HG03460 (cell line): Measurements from ENCODE around the gene AMBRA1.

Experiments used
- ATAC-seq: cut with Tn5 transposase; IDR thresholded peaks from one replicate; pipeline ENCODE4 v1.9.1; 2021; ENCODE audit not compliant: unreplicated experiment

Gene AMBRA1

DNA sequence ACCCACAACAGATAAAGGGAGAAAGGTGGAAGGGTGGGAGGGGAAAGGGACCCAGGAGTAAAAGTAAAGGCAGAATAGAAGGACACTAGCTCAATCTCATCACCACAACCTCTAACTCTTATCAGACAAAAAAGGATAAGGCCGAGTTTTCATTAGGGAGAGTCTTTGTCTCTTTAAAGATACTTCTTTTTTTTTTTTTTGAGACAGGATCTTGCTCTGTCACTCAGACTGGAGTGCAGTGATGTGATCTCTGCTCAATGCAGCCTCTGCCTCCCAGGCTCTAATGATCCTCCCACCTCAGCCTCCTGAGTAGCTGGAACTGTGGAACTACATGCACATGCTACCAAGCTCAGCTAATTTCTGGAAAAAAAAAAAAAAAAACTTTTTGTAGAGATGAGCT is 116.7 kb downstream of the AMBRA1 start:
- no peak for ATAC-seq

- no peak for ATAC-seq
Measured at GRCh38 chr11:46475926-46476545, 117.8 kb downstream of the AMBRA1 start.

- ATAC-seq = no peak
Measured at GRCh38 chr11:46475051-46475925, 118.5 kb downstream of the AMBRA1 start.

DNA sequence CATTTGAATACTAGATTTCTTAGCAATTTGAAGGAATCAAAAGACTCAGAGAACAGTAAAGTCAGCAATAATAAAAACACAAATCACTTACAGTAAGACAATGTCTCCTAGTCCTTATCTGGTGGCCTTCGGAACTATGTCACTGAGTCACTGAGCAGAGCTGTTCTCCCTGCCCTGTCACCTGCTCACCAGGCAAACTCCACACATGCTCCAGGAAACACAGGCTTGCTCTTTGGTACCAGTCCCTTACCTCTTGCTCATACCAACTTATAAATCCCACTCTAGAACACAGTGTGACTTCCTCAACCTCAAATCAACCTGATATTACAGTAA is 121.2 kb downstream of the AMBRA1 start:
- no peak for ATAC-seq

DNA sequence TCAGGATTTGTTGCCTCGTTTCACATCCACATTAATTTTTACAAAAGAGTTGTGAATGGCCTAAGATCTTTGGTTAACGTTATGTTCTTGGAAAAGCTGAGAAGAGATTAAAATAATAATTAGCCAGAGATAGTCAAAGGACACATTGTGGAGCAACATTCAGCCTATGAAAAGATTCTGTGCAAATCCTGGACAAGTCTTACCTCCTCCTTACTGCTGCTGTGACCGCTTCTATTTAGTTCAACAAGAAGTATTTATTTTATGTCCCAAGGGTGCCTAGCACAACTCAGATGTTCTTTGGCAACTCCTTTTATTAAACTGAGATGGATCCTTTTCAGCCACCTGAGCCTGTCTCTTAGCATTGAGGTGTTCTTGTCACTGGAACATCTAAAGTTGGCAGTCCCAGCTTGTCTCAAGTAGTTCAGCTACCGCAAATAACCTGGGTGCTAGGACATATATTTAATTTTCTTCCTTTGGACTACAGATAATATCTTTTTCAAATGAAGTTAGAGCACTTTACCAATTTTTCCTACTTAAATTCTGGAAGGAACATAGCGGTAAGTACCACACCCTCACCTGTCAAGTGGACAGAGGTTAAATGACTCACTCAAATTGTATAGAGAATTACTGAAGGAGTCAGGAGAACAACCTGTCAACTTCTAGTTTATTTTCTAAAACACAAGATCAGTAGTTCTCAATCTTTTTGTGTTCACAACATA is 121.7 kb downstream of the AMBRA1 start:
- no peak for ATAC-seq

- no peak for ATAC-seq
Measured at GRCh38 chr11:46469926-46470325, 123.9 kb downstream of the AMBRA1 start.

DNA sequence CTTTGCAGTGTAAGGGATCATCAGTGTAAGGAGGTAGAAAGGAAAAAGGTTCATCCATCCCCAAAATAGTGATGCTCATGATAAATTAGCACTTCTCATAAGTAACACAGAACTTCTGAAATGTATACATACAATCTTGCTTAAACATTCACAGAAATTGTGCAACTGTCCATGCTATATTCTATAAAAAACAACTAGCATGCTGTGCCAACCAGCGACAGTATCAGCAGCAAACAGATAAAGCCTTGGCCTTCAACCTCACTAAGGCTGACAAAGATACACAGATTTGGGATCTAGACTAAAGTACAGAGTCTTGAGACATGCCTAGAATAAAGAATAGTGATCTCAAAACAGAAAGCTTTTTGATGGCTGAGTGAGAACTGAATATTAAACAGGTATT is 128.1 kb downstream of the AMBRA1 start:
- no peak for ATAC-seq

DNA sequence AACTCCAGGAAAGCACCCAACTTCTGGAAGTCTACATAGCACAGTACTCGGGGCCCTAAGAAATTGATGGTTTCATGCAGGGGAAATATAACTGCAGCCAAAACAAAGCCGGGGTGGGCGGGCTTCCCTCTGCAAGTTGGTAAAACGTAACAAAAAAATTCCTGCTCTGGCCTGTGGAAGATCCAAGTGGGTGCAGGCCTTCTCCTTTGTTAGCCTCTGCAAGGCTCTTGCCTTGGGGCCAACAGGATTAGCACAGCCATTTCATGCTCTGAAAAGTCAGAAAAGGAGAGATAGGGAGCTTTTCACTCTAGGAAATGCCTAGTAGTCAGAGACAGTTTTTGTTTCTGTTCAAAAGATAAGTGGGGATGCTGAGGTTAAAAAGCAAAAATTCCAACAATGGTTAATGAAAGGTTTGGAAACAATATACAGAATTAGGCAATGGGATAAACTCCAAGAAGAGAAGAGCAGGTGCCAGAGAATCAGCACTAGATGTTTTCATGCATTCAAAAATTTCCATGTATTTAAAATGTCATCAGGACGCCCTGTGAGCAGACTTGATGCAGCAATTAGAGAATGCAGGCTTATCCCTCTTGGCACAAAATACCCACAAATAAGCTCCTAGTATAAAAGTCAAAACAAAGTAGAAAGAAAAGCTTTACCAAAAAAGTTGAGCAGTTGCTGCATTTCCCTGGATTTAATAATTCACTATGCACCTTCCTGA is 130.0 kb downstream of the AMBRA1 start:
- ATAC-seq = no peak

DNA sequence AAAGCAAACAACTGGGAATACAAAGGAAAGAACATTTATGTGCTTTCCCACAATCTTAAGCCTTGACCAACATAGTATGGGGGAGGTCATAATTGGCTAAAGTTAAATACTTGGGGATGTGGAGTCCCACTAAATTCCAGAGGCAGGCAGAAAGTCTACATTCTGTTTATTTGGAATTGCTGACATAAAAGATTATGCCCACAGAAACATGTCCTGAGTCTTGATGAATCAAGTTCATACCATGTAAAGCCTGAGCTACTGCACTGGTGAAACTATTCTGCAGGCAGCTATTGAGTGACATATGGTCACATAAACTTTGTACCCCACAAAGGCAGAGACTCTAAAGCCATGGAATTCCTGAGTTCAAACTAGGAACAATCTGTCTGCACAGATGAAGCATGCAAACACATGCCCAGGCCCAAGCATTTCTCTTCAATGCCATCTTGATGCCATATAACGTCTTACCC is 132.3 kb downstream of the AMBRA1 start:
- no peak for ATAC-seq

DNA sequence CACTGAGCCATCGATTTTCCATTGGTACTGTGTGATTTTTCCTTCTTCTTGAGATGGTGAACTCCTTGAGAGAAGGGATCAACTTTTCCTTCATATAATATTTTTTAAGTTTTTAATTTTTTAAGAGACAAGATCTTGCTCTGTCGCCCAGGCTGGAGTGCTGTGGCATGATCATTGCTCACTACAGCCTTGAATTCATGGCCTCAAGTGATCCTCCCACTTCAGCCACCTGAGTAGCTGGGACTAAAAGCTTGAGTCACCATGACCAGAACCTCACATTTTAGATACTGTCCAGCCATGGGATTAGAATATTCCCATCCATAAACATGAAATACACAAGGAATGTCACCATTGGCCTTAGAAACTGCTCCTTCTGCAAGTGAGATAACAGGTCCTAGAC is 135.3 kb downstream of the AMBRA1 start:
- no peak for ATAC-seq

GRCh38 chr11:46457659-46458424 is 136.0 kb downstream of the AMBRA1 start:
- ATAC-seq = no peak

DNA sequence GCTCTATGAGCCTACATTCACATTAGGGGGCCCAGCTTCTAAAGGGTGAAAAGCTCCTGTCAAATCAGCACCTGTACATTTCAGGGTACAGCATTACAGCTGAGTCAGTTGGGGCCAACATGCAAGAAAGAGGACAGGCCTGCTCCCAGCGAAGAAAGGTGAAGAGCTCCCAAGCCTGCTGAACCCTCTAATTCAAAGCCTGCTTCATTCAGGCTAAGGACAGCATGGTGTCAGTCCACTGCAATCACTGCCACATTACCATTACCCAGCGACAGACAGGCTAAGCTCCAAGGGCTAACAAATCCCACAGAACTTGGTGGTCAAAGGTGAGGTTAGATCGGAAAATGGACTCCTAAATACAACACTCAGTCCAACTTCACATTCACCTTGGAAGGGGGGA is 136.8 kb downstream of the AMBRA1 start:
- no peak for ATAC-seq

GRCh38 chr11:46456269-46457001 is 137.4 kb downstream of the AMBRA1 start:
- ATAC-seq = no peak

GRCh38 chr11:46455834-46456233 is 138.0 kb downstream of the AMBRA1 start:
- ATAC-seq = no peak

- ATAC-seq = no peak
Measured at GRCh38 chr11:46452918-46453517, 140.8 kb downstream of the AMBRA1 start.

- ATAC-seq = no peak
Measured at GRCh38 chr11:46451759-46452158, 142.1 kb downstream of the AMBRA1 start.

DNA sequence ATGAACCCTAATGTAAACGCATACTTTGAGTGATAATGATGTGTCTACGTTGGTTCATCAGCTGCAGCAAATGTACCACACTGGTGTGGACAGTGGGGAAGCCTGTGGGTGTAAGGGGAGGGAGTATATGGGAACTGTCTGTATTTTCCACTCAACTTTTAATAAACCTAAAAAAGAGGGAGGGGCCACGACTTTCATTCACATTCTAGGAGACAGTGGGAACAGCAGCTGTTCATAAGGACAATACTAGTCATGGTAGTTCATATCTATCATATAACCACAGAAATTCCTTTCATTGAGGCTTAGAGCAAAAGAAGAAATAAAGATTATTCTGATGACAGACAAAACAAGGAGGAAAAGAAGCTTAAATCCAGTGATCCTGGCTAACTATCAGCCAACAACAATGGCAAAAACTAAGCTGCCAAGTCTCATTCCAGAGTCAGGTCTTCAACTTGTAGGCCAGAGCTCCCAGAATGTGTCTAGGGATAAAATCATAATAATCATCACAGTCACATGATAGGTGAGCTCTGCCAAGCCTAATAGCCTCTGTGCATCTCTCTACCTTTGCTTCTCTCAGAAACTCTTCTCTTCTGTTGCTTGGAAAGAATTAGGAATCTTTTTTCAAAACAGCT is 142.9 kb downstream of the AMBRA1 start:
- ATAC-seq = no peak

- ATAC-seq = no peak
Measured at GRCh38 chr11:46447544-46447943, 146.3 kb downstream of the AMBRA1 start.
